ENCODE measurements around the gene PLEKHA8.

DNA sequence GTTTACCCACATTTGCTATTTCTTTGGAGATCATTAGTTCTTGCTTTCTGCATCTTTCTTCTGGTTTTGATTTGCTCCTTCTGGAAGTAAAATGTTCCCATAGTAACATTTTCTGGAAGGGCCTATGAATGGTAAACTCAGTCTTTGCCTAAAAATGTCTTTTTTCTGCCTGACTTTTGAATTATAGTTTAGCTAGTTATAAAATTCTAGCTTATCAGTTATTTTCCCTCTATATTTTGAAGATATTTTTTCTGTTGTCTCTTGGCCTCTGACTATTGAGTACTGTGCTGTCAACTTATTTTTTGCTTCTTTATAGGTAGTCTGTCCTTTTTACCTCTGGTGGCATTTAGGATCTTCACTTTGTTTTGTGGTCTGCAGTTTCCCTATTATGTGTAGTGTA, 84.9 kb downstream of the PLEKHA8 start:
- TF ChIP-seq CTCF (IDR thresholded peaks at IDR 0.05) (no peak), POLR2A (IDR thresholded peaks at IDR 0.05) (no peak)
